Endothelial cell of umbilical vein (primary cell): ENCODE data around the gene CRIM1.

ENCODE experiments used
- CTCF ChIP-seq, 2 donors: IDR thresholded peaks; 1 replicate in 1 of 2; 2 replicates in 1 of 2; pipeline ENCODE4 v1.5.1; 2011; ENCODE audit warnings: low read length in 2 of 2, mild to moderate bottlenecking in 2 of 2, moderate library complexity in 2 of 2, control low read depth in 1 of 2, inconsistent platforms in 1 of 2, low read depth in 1 of 2; ENCODE audit not compliant: insufficient read depth in 1 of 2; ENCODE audit errors: extremely low read depth in 1 of 2
- EZH2 ChIP-seq: IDR thresholded peaks from 2 replicates; pipeline ENCODE4 v1.6.1; 2012; ENCODE audit warnings: borderline replicate concordance, low read depth, mild to moderate bottlenecking, moderate library complexity, low read length, inconsistent platforms; ENCODE audit not compliant: severe bottlenecking
- FOS ChIP-seq: IDR thresholded peaks from 2 replicates; pipeline ENCODE4 v1.6.1; 2011; ENCODE audit warnings: mild to moderate bottlenecking, low read length, moderate library complexity, borderline replicate concordance; ENCODE audit not compliant: insufficient read depth
- POLR2A ChIP-seq: IDR thresholded peaks from 2 replicates; pipeline ENCODE4 v1.6.1; 2012; ENCODE audit warnings: low read depth, mild to moderate bottlenecking, control low read depth, low read length
- POLR2AphosphoS5 ChIP-seq: IDR thresholded peaks from 2 replicates; pipeline ENCODE4 v1.6.1; 2012; ENCODE audit warnings: low read depth, mild to moderate bottlenecking, control low read depth, low read length, moderate library complexity; ENCODE audit not compliant: insufficient read depth

- no peak for TF ChIP-seq EZH2
- no peak for TF ChIP-seq CTCF (IDR thresholded peaks at IDR 0.05; ENCODE audit: extremely low read depth in 1 of 2, insufficient read depth in 1 of 2, low read depth in 1 of 2, low read length in 2 of 2)
- TF ChIP-seq FOS, result no peak
- peak; percentile 22 for TF ChIP-seq POLR2A
- TF ChIP-seq POLR2AphosphoS5, result peak; percentile 39
Measured at GRCh38 chr2:36361396-36361795, 5.8 kb downstream of the CRIM1 start.
